PC-3 (cell line): ENCODE results near the gene CNKSR3. TPM values are rescaled to one million over a fixed set of nuclear protein-coding genes. Genes with fewer than 3 reads are reported as not detected.

ENCODE experiments used
- ATAC-seq: fragments of 200-7000 bp; cut with Tn5 transposase; 2 replicates; pipeline ENCODE4 v1.9.1; 2020; ENCODE audit warnings: mild to moderate bottlenecking, moderate library complexity
- BruUV-seq: library from RNA; stranded (reverse); fragments of 400-500 nt; replicated peaks from 2 replicates; lab custom pipeline; 2021; lab: Mats Ljungman, UMichigan
- CTCF ChIA-PET: fragments of 300-600 bp; sonication (Branson Sonifier 250); formaldehyde crosslinking; loops from one replicate; lab custom pipeline; 2022; ENCODE audit warnings: antibody characterized with exemption; lab: Charles Lee
- POLR2A ChIA-PET: fragments of 300-600 bp; sonication (Branson Sonifier 250); formaldehyde crosslinking; loops from one replicate; lab custom pipeline; 2022; ENCODE audit warnings: antibody characterized with exemption; ENCODE audit not compliant: unreplicated experiment; lab: Charles Lee
- DNase-seq: peaks from one replicate; pipeline ENCODE4 v3.0.0-alpha.2; 2015
- H2AFZ ChIP-seq: fragments of 300-600 bp; sonication (generic); 2 replicates; pipeline ENCODE4 v1.6.0; 2016; ENCODE audit warnings: antibody characterized with exemption, low read length
- H3F3A ChIP-seq: fragments of 300-600 bp; sonication (generic); one replicate; pipeline ENCODE4 v1.6.0; 2017; ENCODE audit warnings: antibody characterized with exemption, low read length, control low read depth, mild to moderate bottlenecking; ENCODE audit not compliant: unreplicated experiment
- H3K27ac ChIP-seq: fragments of 300-600 bp; sonication (generic); 2 replicates; pipeline ENCODE4 v1.5.1; 2016; ENCODE audit warnings: mild to moderate bottlenecking, low read length
- H3K27me3 ChIP-seq: fragments of 300-600 bp; sonication (generic); 2 replicates; pipeline ENCODE4 v1.6.1; 2016; ENCODE audit warnings: low read length, mixed read lengths
- H3K36me3 ChIP-seq: fragments of 300-600 bp; sonication (generic); 2 replicates; pipeline ENCODE4 v1.6.1; 2016; ENCODE audit warnings: low read depth, mixed run types, low read length, mixed read lengths
- H3K4me1 ChIP-seq: fragments of 300-600 bp; sonication (generic); 2 replicates; pipeline ENCODE4 v1.5.1; 2016; ENCODE audit warnings: low read length; ENCODE audit not compliant: insufficient read depth
- H3K4me2 ChIP-seq: fragments of 300-600 bp; sonication (generic); 2 replicates; pipeline ENCODE4 v1.6.0; 2016; ENCODE audit warnings: low read length
- H3K4me3 ChIP-seq: fragments of 300-600 bp; sonication (generic); 2 replicates; pipeline ENCODE4 v1.5.1; 2016; ENCODE audit warnings: mild to moderate bottlenecking, low read length, mixed read lengths
- H3K79me2 ChIP-seq: fragments of 300-600 bp; sonication (generic); 2 replicates; pipeline ENCODE4 v1.6.1; 2017; ENCODE audit warnings: low read length, mixed read lengths
- H3K9ac ChIP-seq: fragments of 300-600 bp; sonication (generic); 2 replicates; pipeline ENCODE4 v1.6.0; 2016; ENCODE audit warnings: mild to moderate bottlenecking, low read length
- H3K9me2 ChIP-seq: fragments of 300-600 bp; sonication (generic); replicated peaks from 2 replicates; pipeline ENCODE4 v1.6.1; 2016; ENCODE audit warnings: mixed run types, low read length, mixed read lengths
- H3K9me3 ChIP-seq: fragments of 300-600 bp; sonication (generic); 2 replicates; pipeline ENCODE4 v1.6.1; 2016; ENCODE audit warnings: low read length, mixed read lengths
- H4K20me1 ChIP-seq: fragments of 300-600 bp; sonication (generic); 2 replicates; pipeline ENCODE4 v1.6.1; 2016; ENCODE audit warnings: low read length, mixed read lengths
- EZH2 ChIP-seq: fragments of 300-600 bp; sonication (generic); IDR thresholded peaks from one replicate; pipeline ENCODE4 v1.6.1; 2017; ENCODE audit warnings: antibody characterized with exemption, mild to moderate bottlenecking, low read length; ENCODE audit not compliant: unreplicated experiment
- EZH2phosphoT487 ChIP-seq: fragments of 300-600 bp; sonication (generic); IDR thresholded peaks from 2 replicates; pipeline ENCODE4 v1.6.1; 2018; ENCODE audit warnings: mild to moderate bottlenecking, antibody characterized with exemption, low read length, borderline replicate concordance
- intact Hi-C: fragments of 100-400 bp; cut with micrococcal nuclease; formaldehyde crosslinking; loops from 2 replicates; pipeline ENCODE4 v1.9.0; 2023
- total RNA-seq: library from RNA; depleted of rRNA; stranded (reverse); fragments of >200 nt; gene quantifications from 2 replicates; pipeline ENCODE4 v1.2.3, GENCODE V29; 2014
- TF ChIP-seq, protein P1 (sequence below): fragments of 300-600 bp; sonication (generic); conservative IDR thresholded peaks from 2 replicates; pipeline ENCODE4 v1.5.1; 2017; ENCODE audit warnings: antibody characterized with exemption, low read depth, mild to moderate bottlenecking, low read length

The CNKSR3 gene
- total RNA-seq, 1 experiment from 2014 or later: 3.2 TPM

DNA sequence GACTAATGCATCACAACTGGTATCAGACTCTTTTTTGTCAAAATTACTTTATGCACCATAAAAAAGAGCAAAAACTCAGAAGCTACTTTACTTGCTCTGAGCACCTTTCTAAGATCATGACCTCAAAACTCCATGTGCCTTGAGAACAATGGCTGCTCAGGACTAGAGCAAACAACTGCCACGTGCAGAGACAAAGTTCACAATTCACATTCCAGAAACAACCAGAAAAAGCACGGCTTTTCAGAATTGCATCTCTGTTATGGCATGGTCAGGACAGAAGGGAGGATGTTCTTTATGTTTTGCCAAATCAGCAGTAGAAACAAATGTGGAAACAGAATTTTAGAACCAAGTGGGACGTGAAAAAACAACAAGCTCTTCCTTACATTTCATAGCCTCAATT lies 70.5 kb downstream of the CNKSR3 start:
- H3K27ac ChIP-seq: no peak overlapping the region
- no peaks in the 10 kb centered on the region for H3K79me2 ChIP-seq
- H3K9me2 ChIP-seq: no peaks in the 10 kb centered on the region
- no peaks in the 10 kb centered on the region for H3K4me1 ChIP-seq
- H3K4me3 ChIP-seq: no peak overlapping the region
- no peaks in the 10 kb centered on the region for H4K20me1 ChIP-seq
- no peak overlapping the region for H2AFZ ChIP-seq
- H3K4me2 ChIP-seq: no peak overlapping the region
- ATAC-seq: no peak
- H3K27me3 ChIP-seq: no peaks in the 10 kb centered on the region
- ChIA-PET POLR2A (no interaction called here), CTCF (no interaction called here)
- H3F3A ChIP-seq: no peaks in the 10 kb centered on the region
- intact Hi-C loops: no loop called here
- no TSS peak for BruUV-seq
- no peaks in the 10 kb centered on the region for H3K9me3 ChIP-seq
- no peak for DNase-seq
- H3K36me3 ChIP-seq: no peaks in the 10 kb centered on the region
- TF ChIP-seq EZH2 (no peak), EZH2phosphoT487 (no peak)
- TF ChIP-seq, protein P1, sequence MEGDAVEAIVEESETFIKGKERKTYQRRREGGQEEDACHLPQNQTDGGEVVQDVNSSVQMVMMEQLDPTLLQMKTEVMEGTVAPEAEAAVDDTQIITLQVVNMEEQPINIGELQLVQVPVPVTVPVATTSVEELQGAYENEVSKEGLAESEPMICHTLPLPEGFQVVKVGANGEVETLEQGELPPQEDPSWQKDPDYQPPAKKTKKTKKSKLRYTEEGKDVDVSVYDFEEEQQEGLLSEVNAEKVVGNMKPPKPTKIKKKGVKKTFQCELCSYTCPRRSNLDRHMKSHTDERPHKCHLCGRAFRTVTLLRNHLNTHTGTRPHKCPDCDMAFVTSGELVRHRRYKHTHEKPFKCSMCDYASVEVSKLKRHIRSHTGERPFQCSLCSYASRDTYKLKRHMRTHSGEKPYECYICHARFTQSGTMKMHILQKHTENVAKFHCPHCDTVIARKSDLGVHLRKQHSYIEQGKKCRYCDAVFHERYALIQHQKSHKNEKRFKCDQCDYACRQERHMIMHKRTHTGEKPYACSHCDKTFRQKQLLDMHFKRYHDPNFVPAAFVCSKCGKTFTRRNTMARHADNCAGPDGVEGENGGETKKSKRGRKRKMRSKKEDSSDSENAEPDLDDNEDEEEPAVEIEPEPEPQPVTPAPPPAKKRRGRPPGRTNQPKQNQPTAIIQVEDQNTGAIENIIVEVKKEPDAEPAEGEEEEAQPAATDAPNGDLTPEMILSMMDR: no peak
- H3K9ac ChIP-seq: no peak overlapping the region

DNA sequence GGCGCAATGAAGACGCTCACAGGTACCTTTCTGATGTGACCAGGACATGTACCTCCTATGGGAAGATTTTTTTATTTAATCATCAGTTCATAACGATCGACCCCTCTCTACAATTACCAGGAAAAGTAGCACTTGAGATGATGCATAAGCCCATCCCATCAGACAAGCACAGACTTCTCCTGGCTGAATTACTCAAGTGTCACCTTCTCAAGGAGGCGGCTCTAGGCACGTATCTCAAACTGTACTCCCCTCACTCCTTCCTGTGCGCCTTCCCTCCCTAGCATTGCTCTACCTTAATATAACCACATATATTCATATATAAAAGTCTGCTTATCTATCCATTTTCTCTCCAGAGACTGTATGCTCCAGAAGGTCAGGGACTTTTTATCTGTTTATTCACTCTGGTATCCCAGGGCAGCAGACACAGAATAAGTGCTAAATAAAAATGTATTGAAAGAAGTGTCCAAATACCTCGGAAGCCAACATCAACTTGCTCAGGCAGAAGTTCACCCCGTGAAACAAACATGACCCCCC lies 71.5 kb downstream of the CNKSR3 start:
- Histone ChIP-seq H3K4me1 (no peaks in the 10 kb centered on the region), H3K4me2 (no peak overlapping the region), H3K79me2 (no peaks in the 10 kb centered on the region), H3K9ac (no peak overlapping the region), H3K27me3 (no peaks in the 10 kb centered on the region), H3K4me3 (no peak overlapping the region), H2AFZ (no peak overlapping the region), H3F3A (no peaks in the 10 kb centered on the region), H3K9me2 (no peaks in the 10 kb centered on the region), H3K9me3 (no peaks in the 10 kb centered on the region), H3K36me3 (no peaks in the 10 kb centered on the region), H4K20me1 (no peaks in the 10 kb centered on the region), H3K27ac (no peak overlapping the region)
- BruUV-seq: no TSS peak
- intact Hi-C loops: no loop called here
- no peak for ATAC-seq
- no peak for DNase-seq
- ChIA-PET CTCF (no interaction called here), POLR2A (no interaction called here)
- TF ChIP-seq EZH2phosphoT487 (no peak), EZH2 (no peak)
- TF ChIP-seq, protein P1: no peak

DNA sequence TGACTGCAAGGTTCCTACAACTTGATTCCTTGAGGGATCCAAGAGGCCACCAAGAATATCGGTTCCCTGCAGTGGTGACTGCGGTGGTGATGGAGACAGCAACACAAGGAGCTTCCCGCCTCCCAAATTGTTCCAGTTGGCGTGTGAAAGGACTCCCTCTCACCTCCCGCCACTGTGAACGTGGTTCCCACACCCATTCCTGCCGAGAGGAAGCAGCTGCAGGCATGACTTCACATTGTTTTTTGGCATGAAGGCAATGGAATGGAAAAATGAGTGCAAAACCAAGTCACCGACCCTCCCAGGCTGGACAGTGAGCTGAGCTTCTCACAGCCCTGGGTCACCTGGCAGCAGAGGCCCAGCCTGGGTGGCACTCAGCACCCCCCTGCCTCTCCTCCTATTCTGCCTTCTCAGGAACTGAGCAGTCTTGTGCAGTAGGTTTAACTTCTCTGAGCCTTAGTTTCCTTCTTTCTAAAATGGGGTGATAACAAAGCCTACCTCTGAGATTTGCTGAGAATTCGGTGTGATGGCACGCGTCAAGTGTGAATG lies 75.0 kb downstream of the CNKSR3 start:
- Histone ChIP-seq H3F3A (no peaks in the 10 kb centered on the region), H3K27ac (no peak overlapping the region), H3K9me3 (no peaks in the 10 kb centered on the region), H4K20me1 (no peaks in the 10 kb centered on the region), H3K9me2 (no peaks in the 10 kb centered on the region), H3K27me3 (no peaks in the 10 kb centered on the region), H2AFZ (no peak overlapping the region), H3K4me3 (no peak overlapping the region), H3K36me3 (no peaks in the 10 kb centered on the region), H3K4me1 (no peaks in the 10 kb centered on the region), H3K79me2 (no peaks in the 10 kb centered on the region), H3K9ac (no peak overlapping the region), H3K4me2 (no peak overlapping the region)
- ChIA-PET POLR2A (no interaction called here), CTCF (no interaction called here)
- ATAC-seq: no peak
- no TSS peak for BruUV-seq
- intact Hi-C loops: no loop called here
- TF ChIP-seq EZH2 (no peak), EZH2phosphoT487 (no peak)
- TF ChIP-seq, protein P1: no peak
- DNase-seq: no peak
